ENCODE measurements around the gene TAS1R3. TPM values are rescaled to one million over a fixed set of nuclear protein-coding genes. Genes with fewer than 3 reads are reported as not detected.

TAS1R3 gene
- total RNA-seq, 1 donor from 2014 or later = 1.1 TPM

GRCh38 chr1:1332774-1333480, 1.8 kb downstream of the TAS1R3 start:
- H3K27ac Mint-ChIP-seq = no peak overlapping the region
- H3K4me3 Mint-ChIP-seq (ENCODE audit: low read depth) = no peak overlapping the region
- H3K4me1 Mint-ChIP-seq (ENCODE audit: low read depth) = no peaks in the 10 kb centered on the region
- no peaks in the 10 kb centered on the region for H3K9me3 Mint-ChIP-seq (ENCODE audit: low read depth)
- no peak for DNase-seq (ENCODE audit: low spot score, unreplicated experiment)
- TF ChIP-seq CTCF (IDR thresholded peaks at IDR 0.05; ENCODE audit: unreplicated experiment) = no peak
- no peaks in the 10 kb centered on the region for H3K27me3 Mint-ChIP-seq
- no peaks in the 10 kb centered on the region for H3K36me3 Mint-ChIP-seq (ENCODE audit: insufficient read depth)

GRCh38 chr1:1333551-1334241, 2.6 kb downstream of the TAS1R3 start:
- H3K27ac Mint-ChIP-seq = no peak overlapping the region
- no peak overlapping the region for H3K4me3 Mint-ChIP-seq (ENCODE audit: low read depth)
- H3K36me3 Mint-ChIP-seq (ENCODE audit: insufficient read depth) = no peaks in the 10 kb centered on the region
- H3K27me3 Mint-ChIP-seq = no peaks in the 10 kb centered on the region
- no peak for TF ChIP-seq CTCF (IDR thresholded peaks at IDR 0.05; ENCODE audit: unreplicated experiment)
- H3K9me3 Mint-ChIP-seq (ENCODE audit: low read depth) = no peaks in the 10 kb centered on the region
- no peak for DNase-seq (ENCODE audit: low spot score, unreplicated experiment)
- H3K4me1 Mint-ChIP-seq (ENCODE audit: low read depth) = no peaks in the 10 kb centered on the region

GRCh38 chr1:1334835-1335234, 3.8 kb downstream of the TAS1R3 start:
- H3K4me1 Mint-ChIP-seq (ENCODE audit: low read depth) = no peaks in the 10 kb centered on the region
- H3K4me3 Mint-ChIP-seq (ENCODE audit: low read depth) = no peak overlapping the region
- no peaks in the 10 kb centered on the region for H3K9me3 Mint-ChIP-seq (ENCODE audit: low read depth)
- no peak for TF ChIP-seq CTCF (IDR thresholded peaks at IDR 0.05; ENCODE audit: unreplicated experiment)
- H3K27me3 Mint-ChIP-seq = no peaks in the 10 kb centered on the region
- H3K36me3 Mint-ChIP-seq (ENCODE audit: insufficient read depth) = peaks cover 2% of the 10 kb centered on the region
- no peak overlapping the region for H3K27ac Mint-ChIP-seq
- peak; percentile 41 for DNase-seq (ENCODE audit: low spot score, unreplicated experiment)

- no peaks in the 10 kb centered on the region for H3K27me3 Mint-ChIP-seq
- H3K9me3 Mint-ChIP-seq (ENCODE audit: low read depth) = no peaks in the 10 kb centered on the region
- no peak for DNase-seq (ENCODE audit: low spot score, unreplicated experiment)
- H3K36me3 Mint-ChIP-seq (ENCODE audit: insufficient read depth) = peaks cover 2% of the 10 kb centered on the region
- no peaks in the 10 kb centered on the region for H3K4me1 Mint-ChIP-seq (ENCODE audit: low read depth)
- peak overlapping the region; percentile 37 for H3K27ac Mint-ChIP-seq
- no peak overlapping the region for H3K4me3 Mint-ChIP-seq (ENCODE audit: low read depth)
- TF ChIP-seq CTCF (IDR thresholded peaks at IDR 0.05; ENCODE audit: unreplicated experiment) = no peak
Measured at GRCh38 chr1:1335283-1335682, 4.2 kb downstream of the TAS1R3 start.

- no peak for TF ChIP-seq CTCF (IDR thresholded peaks at IDR 0.05; ENCODE audit: unreplicated experiment)
- no peak for DNase-seq (ENCODE audit: low spot score, unreplicated experiment)
- Mint-ChIP-seq H3K4me1 (ENCODE audit: low read depth) (no peaks in the 10 kb centered on the region), H3K4me3 (ENCODE audit: low read depth) (no peak overlapping the region), H3K27ac (no peak overlapping the region), H3K9me3 (ENCODE audit: low read depth) (no peaks in the 10 kb centered on the region), H3K27me3 (no peaks in the 10 kb centered on the region), H3K36me3 (ENCODE audit: insufficient read depth) (peaks cover 5% of the 10 kb centered on the region)
Measured at GRCh38 chr1:1335792-1336248, 4.7 kb downstream of the TAS1R3 start.
